HG03196 (cell line): ENCODE measurements around the gene IGFBP3.
"Not testable (repeated sequence)": the region's sequence is repeated elsewhere in the genome, so short reads cannot be mapped to it uniquely, and the experiment has no call there.

ENCODE experiments used
- ATAC-seq: cut with Tn5 transposase; IDR thresholded peaks from one replicate; pipeline ENCODE4 v1.9.1; 2021; ENCODE audit not compliant: unreplicated experiment

The IGFBP3 gene, protein sequence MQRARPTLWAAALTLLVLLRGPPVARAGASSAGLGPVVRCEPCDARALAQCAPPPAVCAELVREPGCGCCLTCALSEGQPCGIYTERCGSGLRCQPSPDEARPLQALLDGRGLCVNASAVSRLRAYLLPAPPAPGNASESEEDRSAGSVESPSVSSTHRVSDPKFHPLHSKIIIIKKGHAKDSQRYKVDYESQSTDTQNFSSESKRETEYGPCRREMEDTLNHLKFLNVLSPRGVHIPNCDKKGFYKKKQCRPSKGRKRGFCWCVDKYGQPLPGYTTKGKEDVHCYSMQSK

DNA sequence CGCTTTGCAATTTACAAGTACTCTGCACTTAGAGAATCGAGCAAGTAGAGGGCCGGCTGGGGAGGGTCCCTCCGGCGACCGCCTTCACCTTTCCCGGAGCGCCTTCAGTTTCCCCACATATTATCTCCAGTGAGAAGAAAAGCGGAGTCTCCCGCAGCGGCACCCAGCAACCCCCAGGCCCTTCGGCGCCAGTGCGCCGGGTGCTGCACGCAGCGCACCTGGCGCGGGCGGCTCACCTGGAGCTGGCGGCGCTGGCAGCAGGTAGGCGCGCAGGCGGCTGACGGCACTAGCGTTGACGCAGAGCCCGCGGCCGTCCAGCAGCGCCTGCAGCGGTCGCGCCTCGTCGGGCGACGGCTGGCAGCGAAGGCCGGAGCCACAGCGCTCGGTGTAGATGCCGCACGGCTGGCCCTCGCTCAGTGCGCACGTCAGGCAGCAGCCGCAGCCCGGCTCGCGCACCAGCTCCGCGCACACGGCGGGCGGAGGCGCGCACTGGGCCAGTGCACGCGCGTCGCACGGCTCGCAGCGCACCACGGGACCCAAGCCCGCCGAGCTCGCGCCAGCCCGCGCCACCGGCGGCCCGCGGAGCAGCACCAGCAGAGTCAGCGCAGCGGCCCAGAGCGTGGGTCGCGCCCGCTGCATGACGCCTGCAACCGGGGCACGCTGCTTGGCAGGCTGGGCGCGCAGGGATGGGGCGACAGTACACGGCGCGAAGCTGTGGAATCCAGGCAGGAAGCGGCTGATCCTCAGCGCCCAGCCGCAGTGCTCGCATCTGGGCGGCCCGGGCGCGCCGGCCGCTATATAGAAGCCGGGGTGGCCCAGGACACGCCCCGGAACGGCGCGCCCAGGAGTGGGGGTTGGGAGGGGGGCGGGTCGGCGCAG, at the start of gene IGFBP3:
TSS of gene IGFBP3 (minus strand) at position 771 of the 879 bp plus-strand sequence. CDS start at position 639, 132 bp downstream.
- ATAC-seq: no peak

DNA sequence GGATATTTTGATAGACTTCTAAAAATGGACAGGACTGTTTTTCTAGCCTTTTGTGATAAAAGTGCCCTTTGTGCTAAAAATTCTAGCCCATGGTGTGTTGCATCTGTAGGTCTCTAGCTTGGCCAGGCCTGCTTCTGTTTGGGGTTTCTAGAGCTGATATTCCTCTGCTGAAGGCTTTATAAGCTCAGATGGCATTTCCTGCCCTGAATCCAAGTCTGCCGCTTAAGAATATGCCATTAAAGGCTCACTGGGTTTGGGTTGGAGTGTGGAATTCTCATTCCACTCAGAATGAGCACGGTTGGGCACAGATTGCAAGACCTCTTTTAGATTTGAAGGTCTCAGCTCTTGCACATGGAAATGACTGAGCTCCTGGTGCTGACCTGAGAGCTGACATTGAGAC, 49.4 kb upstream of the IGFBP3 start:
- no peak for ATAC-seq

DNA sequence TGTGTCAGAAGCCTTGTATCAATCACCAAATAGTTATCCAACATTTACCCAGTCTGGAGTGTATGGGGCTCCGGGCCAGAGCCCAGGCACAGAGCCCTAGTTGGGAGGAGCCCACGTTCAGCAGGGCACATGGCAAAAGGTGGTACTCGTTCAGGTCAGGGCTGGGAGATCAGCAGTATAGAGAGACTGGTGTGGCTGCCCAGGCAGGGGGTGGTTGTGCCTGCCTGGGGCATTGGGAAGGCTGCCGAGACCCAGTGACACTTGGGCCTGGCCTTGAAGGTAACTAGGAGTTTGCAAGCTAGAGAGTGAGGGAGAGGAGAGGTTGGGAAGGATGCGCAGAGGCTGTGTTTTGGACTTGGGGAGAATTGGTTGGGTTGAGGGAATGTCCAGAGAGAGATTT, 48.9 kb upstream of the IGFBP3 start:
- no peak for ATAC-seq

DNA sequence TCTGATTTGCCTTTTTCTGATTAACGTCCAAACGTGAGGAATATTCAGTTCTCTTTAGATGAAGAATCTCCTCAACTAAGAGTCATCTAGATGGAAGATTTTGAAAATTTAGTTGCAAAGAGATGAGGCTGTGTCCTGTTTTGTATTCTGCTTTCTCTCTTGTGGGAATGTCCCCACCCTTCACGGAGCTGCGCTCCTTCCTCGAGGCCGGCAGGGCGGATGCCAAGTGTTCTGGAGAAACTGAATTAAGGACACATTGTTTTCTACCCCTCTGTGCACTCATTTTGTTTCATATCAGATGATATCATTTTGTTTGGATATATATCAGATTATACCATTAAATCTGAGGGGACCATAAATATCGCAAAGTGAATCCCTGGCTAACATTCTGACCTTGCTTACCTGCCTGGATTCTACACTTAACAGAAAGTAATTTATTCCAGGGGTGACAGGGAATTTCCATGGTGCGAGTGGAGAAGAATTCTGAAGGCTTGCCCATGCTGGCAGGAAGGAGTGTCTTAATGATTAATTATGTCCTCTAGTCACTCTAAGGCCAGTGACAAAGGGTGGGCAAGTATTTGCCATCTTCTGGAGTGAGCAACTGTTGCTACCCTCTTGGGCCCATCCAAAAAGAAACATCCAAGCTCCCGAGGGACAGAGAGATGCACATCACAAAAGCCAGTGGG, 47.9 kb upstream of the IGFBP3 start:
- no peak for ATAC-seq

DNA sequence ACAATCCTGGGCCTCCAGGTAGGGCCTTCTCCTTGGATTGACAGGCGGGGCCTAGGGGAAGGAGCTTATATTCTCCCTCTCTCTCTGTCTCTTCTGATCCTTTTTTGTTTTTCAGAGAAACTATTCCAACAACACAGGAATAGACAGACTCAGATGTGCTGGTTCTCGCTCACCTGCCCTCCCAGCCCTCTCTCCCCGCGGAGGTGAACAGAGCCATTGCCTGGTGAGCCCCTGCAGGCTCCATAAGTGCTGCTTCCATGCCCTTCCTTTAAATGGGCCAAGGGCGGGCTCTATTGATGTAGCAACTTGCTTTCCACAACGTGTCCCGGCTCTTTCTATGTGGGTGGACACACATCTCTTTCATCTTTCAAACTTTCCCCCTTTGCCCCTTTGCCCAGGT, 47.2 kb upstream of the IGFBP3 start:
- ATAC-seq: no peak

DNA sequence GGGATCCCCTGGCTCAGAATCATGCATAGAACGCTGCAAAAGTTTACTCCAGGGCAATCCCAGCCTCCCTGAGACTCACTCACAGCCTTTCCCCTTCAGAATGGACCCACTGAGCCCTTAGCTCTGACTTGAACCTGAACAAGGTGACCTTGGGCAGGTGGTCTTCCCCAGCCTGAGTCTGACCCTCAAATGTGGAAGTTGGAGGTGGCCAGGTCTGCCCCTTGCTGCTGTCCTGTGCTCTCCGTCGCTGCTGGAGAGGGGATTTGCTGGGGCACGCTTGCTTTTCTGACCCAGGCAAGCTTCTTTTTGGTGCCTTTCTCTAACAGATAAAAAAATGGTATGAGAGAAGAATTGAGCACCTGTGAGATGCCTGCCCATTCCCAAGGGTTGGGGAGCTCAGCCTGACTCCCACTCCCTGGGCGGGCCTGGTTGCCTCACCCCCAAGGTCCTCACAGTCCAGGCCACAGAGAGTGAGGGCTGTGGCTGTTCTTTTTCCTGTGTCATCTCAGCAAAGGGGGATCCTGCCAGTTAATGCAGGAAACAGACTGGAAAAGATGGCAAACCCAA, 46.6 kb upstream of the IGFBP3 start:
- no peak for ATAC-seq

DNA sequence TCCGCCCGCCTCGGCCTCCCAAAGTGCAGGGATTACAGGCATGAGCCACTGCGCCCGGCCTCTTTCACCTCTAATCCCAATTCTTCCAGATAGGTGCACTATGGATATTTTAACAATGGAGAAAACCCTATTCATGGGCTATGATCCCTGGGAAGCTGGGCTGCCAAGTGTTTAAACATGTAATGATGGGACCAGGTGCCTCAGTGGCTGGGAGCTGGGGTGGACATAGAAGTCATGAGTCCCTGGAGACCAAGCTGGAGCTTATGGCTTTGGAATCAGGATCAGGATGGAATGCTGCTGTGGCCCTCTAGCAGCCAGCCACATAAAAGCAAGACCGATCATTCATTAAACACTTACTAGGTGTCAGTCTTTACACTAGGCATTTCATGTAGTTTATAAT, 41.8 kb upstream of the IGFBP3 start:
- no peak for ATAC-seq

DNA sequence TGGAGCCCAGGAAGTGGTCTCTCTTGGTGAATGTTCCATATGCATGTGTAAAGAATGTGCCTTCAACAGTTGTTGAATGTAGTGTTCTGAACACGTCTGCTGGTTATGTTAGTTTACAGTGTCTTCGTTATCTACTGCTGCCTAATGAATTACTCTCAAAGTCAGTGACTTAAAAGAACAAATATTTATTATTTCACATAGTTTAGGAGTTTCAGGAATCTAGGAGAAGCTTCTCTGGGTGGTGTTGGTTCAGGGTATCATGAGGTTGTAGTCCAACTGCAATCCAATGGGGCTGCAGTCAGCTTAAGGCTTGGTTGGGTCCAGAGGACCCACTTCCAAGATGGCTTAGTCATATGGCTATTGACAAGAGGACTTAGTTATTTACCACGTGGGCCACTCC, 36.6 kb upstream of the IGFBP3 start:
- ATAC-seq: no peak

DNA sequence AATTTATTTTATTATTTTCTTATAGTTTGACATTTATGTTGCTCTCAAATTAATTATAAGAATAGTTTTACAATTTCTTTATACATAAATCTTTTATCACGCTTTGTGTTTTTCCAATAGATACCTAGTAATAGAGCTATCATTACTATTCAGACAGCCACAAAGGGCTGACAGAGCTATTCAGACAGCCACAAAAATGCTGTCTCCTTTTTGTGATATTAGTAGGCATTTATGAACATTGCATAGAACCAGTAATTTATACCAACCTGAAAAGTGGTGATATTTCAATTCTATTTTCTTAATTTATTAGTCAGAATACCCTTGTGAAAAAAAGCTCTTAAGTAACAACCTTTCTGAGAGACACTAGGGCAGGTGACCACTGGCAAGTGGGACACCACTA, 34.2 kb upstream of the IGFBP3 start:
- ATAC-seq: no peak

DNA sequence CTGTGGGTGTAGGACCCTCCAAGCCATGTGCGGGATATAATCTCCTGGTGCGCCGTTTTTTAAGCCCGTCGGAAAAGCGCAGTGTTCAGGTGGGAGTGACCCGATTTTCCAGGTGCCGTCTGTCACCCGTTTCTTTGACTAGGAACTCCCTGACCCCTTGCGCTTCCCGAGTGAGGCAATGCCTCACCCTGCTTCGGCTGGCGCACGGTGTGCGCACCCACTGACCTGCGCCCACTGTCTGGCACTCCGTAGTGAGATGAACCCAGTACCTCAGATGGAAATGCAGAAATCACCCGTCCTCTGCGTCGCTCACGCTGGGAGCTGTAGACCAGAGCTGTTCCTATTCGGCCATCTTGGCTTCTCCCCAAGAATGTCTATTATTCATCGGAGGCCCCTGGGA, 32.0 kb upstream of the IGFBP3 start:
- not testable (repeated sequence) for ATAC-seq

DNA sequence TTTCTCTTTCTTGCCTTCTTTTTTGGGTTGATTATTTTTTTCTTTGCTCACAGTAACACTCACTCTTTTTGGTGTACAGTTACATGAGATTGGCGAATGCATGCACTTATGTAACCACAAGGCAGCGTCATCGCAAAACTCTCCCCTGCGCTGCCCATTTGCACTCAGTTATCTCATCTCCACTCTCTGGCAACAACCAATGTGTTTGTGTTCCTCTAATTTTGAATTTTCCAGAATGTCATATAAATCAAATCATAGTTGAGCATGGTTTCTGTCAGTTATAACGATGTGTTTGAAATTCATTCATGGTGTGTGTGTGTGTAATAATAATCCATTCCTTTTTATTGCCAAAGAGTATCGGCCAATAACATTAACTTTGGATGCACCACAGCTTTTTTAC, 23.0 kb upstream of the IGFBP3 start:
- ATAC-seq: no peak

DNA sequence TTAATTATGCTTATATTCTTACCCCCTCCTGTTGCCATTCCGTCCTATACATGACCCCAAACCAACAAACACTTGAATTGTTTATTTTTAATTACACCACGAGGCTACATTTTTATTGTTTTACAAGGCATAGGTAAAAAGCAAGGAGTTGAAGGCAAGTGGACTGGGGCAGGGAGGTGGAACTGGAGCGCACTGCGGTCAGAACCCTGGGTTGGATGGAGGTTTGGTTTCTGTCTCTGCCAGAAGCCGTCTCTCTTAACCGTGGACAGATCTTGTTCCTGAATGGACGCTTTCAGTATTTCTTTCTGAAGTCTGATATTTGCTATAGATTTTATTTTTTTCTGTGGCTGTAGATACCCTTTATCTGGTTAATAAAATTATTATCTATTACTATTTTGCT, 19.9 kb upstream of the IGFBP3 start:
- ATAC-seq: no peak

DNA sequence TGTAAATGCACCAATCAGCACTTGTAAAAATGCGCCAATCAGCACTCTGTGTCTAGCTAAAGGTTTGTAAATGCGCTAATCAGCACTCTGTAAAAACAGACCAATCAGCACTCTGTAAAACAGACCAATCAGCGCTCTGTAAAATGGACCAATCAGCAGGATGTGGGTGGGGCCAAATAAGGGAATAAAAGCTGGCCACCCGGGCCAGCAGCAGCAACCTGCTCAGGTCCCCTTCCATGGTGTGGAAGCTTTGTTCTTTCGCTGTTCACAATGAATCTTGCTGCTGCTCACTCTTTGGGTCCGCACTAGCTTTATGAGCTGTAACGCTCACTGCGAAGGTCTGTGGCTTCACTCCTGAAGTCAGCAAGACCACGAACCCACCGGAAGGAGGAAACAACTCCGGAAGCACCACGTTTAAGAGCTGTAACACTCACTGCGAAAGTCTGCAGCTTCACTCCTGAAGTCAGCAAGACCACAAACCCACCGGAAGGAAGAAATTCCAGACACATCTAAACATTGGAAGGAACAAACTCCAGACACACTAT, 19.2 kb upstream of the IGFBP3 start:
- ATAC-seq: not testable (repeated sequence)

DNA sequence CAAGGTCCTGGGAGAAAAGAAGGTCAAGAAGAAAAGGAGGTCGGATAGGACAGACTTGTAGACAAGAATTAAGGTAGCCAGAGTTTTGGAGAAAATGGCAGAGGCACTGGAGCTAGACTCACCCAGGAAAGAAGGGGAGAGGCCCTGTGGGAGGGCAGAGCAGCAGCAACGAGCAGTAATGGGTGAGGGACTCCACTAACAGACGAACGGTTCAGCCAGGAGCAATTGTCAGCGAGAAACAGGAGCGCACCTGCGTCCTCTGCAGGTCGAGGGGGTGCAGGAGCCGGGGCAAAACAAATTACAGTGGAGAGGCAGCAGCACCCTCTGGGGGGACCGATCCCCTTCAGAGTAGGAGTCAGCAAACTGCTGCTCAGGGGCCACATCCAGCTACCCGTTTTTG, 18.5 kb upstream of the IGFBP3 start:
- no peak for ATAC-seq

DNA sequence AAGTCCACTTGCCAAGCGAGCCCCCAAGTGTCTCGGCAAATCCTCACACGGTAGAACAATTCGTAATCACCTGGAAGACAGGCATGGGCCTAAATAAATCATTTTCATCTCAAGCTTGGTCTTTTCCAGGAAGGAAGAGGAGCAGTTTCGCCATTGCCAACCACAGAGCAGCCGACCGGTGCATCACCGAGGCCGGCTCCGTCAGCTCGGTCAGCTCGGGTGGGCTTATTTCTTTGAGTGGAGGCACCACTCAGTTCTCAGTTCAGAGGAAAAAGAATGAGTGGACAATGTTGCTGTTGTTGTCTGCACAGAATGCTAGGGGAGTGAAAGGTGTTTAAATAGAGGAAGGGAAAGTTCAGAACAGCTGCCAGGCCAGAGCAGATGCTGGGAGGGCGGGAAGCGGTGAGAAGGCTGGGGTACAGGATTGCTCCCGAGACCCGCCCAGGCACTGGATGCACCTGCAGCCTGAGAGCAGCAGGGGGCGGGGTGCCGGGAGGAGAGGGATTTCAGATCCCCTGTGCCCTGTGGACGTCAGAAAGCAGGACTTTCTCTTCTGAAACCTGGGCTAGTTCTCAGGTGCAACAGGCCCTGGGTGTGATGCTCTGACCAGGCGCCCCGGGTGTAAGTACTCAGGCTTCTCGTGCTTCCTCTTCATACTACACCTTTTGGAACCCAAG, 17.7 kb upstream of the IGFBP3 start:
- ATAC-seq: no peak

DNA sequence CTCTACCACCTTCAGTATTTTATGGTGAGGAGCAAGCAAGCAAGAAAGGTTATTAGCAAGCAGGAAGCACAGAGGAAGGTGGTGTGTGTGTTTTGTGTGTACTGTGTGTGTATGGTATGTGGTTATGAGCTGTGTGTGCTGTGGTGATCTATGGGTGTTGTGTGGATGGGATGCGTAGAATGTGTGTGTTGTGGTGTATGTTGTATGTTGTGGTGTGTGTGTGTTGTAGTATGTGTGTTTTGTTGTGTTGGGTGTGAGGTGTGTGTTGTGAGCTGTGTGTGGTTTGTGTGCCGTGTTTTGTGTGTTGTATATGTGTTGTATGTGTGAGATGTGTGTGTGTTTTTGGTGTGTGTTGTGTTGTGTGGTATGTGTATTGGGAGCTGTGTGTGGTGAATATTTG, 16.8 kb upstream of the IGFBP3 start:
- ATAC-seq: no peak

DNA sequence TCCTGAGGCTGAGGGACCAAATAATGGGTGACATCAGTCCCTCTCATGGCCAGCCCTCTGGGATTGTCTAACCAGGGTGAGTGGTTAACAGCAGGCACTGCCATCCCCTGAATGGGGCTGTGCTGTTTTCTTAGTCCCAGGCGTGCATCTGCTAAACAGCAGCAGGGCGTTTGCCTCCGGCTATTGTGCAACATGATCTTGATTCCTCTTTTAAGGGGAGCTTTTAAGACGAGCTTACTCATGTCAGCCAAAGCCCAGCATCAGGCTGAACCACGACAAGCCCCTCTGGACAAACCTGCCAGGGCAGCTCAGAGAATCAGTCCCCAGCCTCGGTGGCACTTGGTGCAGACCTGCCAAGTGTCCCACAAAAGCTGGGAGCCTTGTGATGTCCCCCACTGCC, 16.2 kb upstream of the IGFBP3 start:
- ATAC-seq: no peak

DNA sequence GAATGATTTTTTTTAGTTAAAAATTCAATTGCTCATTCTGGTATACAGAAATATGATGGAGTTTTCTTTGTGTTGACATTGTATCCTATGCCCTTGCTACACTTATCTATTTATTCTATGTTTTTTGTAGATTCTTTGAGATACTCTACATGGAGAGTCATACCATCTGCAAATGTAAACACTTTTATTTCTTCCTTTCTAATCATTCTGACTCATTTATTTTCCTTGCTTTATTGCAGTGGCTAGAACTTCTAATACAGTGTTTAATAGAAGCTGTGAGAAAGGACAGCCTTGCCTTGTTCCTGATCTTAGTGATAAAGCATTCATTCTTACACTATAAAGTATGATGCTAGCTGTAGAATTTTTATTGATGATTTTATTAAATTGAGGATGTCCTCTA, 9.9 kb upstream of the IGFBP3 start:
- ATAC-seq: no peak

DNA sequence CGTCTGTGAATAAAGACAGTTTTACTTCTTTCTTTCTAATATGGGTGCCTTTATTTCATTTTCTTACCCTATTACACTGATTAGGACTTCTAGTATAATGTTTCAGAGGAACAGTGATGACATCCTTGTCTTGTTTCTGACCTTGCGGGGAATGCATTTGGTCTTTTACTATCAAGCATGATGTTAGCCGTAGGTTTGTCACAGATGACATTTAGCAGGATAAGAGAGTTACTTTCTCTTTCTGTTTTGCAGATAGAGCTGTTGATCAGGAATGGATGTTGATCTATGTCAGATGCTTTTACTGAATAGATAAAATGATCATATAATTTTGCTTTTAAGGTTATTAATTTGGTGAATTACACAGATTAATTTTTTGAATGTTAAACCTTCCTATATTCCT, 6.6 kb upstream of the IGFBP3 start:
- ATAC-seq: no peak

DNA sequence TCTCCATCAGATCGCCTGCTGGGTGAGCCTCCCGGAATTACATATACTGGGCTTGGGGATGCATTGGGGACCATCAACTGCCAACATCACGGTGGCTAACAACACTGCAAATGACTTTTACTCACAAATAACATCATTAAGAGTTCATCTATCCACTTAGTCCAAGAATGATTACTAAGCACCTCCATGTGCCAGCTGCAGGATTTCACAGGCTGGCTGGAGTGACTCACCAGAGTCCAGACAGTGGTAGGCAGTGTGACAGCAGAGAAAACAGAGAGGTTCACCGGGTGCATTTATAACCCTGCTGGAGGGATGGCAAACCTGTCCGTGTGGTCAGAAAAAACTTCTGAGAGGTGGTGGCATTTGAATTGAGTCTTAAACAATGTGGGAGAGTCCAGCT, 3.2 kb upstream of the IGFBP3 start:
- no peak for ATAC-seq

DNA sequence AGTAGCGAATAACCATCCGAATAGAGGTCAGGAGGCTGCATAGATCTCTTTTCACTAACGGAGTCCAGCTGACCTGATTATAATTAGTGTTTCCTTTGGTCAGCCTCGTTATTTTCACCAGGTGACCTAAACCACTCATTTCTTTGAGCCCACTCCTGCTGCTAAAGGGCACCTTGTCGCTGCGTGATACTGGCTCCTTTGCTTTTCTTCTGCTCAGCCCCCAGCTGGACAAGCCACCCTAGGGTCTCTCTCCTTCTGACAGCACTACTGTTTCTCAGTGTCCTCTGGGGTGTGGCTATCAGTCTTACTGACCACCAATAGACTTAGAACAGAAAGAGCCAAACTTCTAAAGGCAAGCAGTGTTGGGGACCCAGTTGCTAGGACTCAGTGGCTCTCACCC, 2.7 kb upstream of the IGFBP3 start:
- no peak for ATAC-seq
